ENCODE results near the gene SORBS2.

GRCh38 chr4:185697488-185697887 is 114.5 kb downstream of the SORBS2 start:
- no peak for TF ChIP-seq POLR2A (IDR thresholded peaks at IDR 0.05; ENCODE audit: low read length)
- no peak for TF ChIP-seq GATA1 (IDR thresholded peaks at IDR 0.05; ENCODE audit: low read depth, low read length)

Measured in erythroblast (primary cell).